GM21423 (cell line): ENCODE measurements around the gene LRTM2.

Experiments
- ATAC-seq: cut with Tn5 transposase; IDR thresholded peaks from one replicate; pipeline ENCODE4 v1.9.1; 2021; ENCODE audit warnings: mild to moderate bottlenecking, moderate library complexity; ENCODE audit not compliant: unreplicated experiment

The LRTM2 gene

DNA sequence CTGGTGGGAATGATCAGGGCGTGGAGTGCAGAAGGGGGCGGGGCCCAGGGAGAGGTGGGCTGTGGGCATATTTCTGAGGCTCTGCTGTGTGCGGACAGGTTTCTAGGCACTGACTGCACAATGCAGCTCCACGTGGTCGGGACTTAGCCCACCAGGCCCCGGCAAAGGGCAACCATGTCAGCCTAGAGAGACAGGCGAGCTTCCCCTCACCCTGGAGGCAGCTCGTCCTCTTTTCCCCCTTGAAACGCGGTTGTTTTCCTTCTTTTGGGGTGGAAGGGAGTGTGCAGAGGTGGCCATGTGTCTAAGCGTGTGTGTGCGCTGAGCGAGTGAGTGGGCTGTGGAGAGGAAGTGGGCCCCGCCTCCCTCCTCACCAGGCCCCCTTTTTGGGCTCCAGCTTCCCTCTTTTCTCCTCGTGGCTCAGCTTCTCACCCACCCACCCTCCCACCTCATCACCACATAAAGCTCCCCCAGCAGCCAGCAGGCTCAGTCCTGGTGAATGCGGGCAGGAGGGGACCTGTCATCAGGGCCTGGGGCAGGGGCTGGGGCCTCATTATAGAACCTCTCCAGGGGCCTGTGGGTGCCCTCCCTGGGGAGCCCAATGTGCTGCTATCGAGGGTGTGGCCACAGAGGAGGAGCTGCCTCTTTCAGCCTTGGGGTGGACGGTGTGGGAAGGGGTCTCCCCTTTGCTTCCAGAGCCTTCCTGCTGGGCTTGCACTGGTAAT lies 22.0 kb downstream of the LRTM2 start:
- ATAC-seq: no peak

DNA sequence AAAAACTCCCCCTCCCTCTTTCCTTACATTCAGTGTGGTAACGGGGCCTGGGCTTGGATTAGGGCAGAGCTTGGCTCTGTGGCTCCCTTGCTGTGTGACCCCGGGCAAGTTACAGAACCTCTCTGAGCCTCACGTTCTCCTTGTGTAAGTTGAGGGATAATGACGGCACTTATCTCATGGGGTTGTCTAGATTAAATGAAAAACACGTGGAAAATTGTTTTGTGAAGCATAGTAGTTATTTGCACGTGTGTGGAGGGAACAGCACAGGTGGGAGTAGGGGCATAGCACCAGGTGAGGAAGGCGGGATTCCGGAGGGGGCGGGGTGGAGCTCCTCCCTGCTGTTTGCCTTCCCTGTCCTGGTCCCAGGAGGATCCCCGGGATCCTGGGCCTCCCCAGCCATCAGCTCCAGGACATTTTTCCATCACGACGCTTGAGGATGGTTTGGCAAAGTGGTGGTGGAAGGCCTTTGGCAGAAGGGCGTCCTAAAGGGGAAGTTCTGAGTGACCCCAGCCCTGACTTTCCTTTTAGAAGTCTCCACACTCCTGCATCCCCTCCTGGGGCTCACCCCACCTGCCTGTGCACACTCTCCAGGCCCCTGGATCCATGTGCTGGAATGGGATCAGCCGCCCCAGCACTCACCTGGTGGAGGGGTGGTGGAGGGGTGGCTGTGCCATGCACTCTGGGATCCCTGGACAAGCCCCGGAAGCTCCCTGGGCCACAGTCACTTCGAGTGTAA lies 22.7 kb downstream of the LRTM2 start:
- ATAC-seq: no peak

GRCh38 chr12:1843641-1844005 lies 23.3 kb downstream of the LRTM2 start:
- ATAC-seq: no peak

- no peak for ATAC-seq
Observed at GRCh38 chr12:1844223-1844622, 23.9 kb downstream of the LRTM2 start.

GRCh38 chr12:1844661-1845409 lies 24.5 kb downstream of the LRTM2 start:
- no peak for ATAC-seq

GRCh38 chr12:1845427-1845826 lies 25.1 kb downstream of the LRTM2 start:
- no peak for ATAC-seq

DNA sequence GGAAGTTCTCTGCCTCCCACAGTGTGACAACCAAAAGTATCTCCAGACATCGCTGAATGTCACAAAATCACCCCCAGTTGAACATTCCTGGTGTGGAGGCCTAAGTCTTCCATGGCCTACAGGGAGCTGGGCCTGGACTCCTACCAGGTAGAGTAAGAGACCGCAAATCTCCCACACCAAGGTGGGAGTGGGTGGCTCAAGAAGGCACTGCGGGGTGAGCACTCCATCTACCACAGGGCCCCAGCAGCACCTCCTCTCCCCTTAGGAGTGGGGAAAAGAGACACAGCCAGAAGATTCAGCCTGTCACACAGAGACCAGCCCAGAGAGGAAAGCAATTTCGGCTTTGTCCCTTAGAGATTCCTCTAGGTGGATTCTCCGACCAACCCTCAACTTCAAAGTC lies 25.5 kb downstream of the LRTM2 start:
- ATAC-seq: no peak

GRCh38 chr12:1846421-1847405 lies 26.3 kb downstream of the LRTM2 start:
- ATAC-seq: no peak

- ATAC-seq: no peak
Observed at GRCh38 chr12:1847411-1847810, 27.0 kb downstream of the LRTM2 start.

DNA sequence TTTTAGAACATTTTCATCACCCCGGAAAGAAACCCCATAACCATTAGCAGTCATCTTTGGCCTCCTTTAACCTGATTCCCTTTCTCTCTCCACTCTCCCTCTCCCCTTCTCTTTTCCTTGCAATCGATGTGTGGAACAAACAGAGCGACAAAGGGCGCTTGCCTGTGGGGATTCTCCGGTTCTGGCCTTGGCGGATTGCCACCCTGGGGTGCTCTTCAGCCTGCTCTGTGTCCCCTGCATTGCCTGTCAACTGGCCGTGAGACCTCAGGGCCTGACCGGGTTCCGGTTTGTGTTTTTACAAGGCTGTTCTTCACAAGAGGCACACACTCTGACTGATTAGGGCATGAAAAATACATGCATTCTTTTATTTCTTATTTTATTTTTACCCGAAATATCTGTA lies 27.8 kb downstream of the LRTM2 start:
- ATAC-seq: no peak

DNA sequence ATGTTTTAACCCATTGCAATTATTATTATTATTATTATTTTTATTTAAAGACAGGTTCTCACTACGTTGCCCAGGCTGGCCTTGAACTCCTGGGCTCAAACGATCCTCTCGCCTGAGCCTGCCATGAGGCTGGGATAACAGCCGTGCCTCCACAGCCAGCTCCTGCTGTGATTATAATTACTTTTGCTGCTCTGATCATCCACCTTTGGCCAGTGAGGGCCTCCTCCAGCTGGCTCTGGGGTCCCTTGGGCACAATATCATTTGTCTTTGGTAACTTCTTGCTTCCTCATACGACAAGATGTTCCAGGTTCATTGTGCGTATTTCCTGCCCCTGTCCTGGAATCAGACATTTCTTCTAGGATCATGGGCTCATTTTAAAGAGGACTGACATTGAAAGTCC lies 28.4 kb downstream of the LRTM2 start:
- no peak for ATAC-seq

- no peak for ATAC-seq
Observed at GRCh38 chr12:1851151-1851701, 30.9 kb downstream of the LRTM2 start.

- no peak for ATAC-seq
Observed at GRCh38 chr12:1852076-1852475, 31.7 kb downstream of the LRTM2 start.

- ATAC-seq: no peak
Observed at GRCh38 chr12:1853716-1854115, 33.4 kb downstream of the LRTM2 start.

- no peak for ATAC-seq
Observed at GRCh38 chr12:1855241-1855640, 34.9 kb downstream of the LRTM2 start.

DNA sequence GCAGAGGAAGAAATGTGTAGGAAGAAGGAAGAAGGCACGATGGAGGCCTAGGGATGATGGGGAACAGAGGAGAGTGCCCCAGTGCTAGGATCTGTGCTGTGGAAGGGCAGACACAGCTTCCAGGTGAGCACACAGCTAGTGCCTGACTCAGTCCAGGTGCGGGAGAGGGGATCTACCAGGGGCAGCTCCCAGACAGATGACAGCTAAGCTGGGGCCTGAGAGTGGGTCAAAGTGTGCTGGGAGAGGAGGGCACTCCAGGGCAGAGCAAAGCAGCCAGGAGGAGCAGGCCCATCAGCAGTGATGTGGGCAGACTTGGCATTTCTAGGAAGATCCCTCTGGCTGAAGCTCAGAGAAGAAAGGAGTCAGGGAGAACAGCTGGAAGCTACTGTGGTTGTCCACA lies 36.7 kb downstream of the LRTM2 start:
- no peak for ATAC-seq

GRCh38 chr12:1857821-1858220 lies 37.5 kb downstream of the LRTM2 start:
- no peak for ATAC-seq

DNA sequence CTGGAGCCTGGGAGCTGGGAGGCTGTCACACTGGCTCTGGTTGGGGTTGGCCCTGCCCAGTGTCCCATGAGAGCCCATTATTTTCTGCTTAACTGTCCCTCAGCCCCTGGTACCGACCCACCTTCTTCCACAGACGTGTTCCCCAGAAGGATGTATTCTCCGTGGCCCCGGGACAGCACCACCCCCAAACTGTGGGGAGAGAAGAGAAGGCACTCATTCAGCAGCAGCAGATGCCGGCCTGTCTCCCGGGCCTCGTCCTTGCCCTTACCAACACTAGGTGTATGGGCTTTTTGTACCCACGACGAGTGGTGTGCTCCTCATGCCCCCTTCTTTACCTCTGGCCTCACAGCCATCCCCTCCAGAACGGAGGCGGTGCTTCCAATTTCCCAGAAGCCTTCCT lies 38.1 kb downstream of the LRTM2 start:
- ATAC-seq: no peak

GRCh38 chr12:1859643-1860042 lies 39.3 kb downstream of the LRTM2 start:
- no peak for ATAC-seq

DNA sequence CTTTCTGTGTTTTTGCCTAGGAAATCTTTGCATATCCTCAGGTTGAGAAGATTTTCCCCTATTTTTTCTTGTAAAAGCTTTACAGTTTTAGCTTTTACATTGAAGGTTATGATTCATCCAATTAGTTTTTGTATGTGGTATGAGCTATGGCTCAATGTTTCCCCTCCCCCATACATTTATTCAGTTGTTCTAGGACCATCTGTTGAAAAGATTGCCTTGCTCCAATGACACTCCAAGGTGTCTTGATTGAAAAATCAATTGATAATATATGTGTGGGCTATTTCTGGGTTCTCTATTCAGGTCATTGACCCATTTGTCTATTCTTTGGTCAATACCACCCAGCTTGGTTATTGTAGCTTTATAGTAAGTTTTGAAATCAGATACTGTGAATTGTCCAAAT lies 42.6 kb downstream of the LRTM2 start:
- ATAC-seq: no peak
